ENCODE measurements around the gene TAX1BP3. TPM values are rescaled to one million over a fixed set of nuclear protein-coding genes. Genes with fewer than 3 reads are reported as not detected.

The TAX1BP3 gene
- total and polyA plus RNA-seq, 2 of the 13 experiments (the other 11 are each of a cell fraction or from before 2014, with no cell fraction given): 16.7 to 45.1 TPM

- TF ChIP-seq NR2F6 (IDR thresholded peaks at IDR 0.05) (0 out of 2 replicates have a peak, but pooled peaks have one; percentile 34), NR2F6 (CRISPR knock-in tag; IDR thresholded peaks at IDR 0.05) (peak; percentile 33; the same call in 1 of the 2 replicates), SALL1 (CRISPR knock-in tag; IDR thresholded peaks at IDR 0.05) (peak; percentile 61; the same call in 1 of the 2 replicates), USF2 (IDR thresholded peaks at IDR 0.05; ENCODE audit: low read depth, low read length) (peak; percentile 97), USF2 (CRISPR knock-in tag; IDR thresholded peaks at IDR 0.05; ENCODE audit: borderline replicate concordance) (peak; percentile 89; the same call in 1 of the 2 replicates), ATF2 (CRISPR knock-in tag; IDR thresholded peaks at IDR 0.05) (no peak), ZNF234 (CRISPR knock-in tag; conservative IDR thresholded peaks at IDR 0.05) (no peak), MIXL1 (CRISPR knock-in tag; IDR thresholded peaks at IDR 0.05) (0 out of 2 replicates have a peak, but pooled peaks have one; percentile 23), TEAD2 (CRISPR knock-in tag; IDR thresholded peaks at IDR 0.05) (no peak), KDM5B (CRISPR knock-in tag; IDR thresholded peaks at IDR 0.05; ENCODE audit: borderline replicate concordance) (peak; percentile 34; the same call in 1 of the 2 replicates), NCOR1 (IDR thresholded peaks at IDR 0.05; ENCODE audit: borderline replicate concordance, low read length) (peak; percentile 34; the same call in 1 of the 2 replicates), CHD4 (IDR thresholded peaks at IDR 0.05; ENCODE audit: borderline replicate concordance, low read length) (0 out of 2 replicates have a peak, but pooled peaks have one; percentile 42), FOXK1 (CRISPR knock-in tag; IDR thresholded peaks at IDR 0.05; ENCODE audit: borderline replicate concordance, low read depth) (peak; percentile 47; the same call in 1 of the 2 replicates), CENPBD1 (CRISPR knock-in tag; IDR thresholded peaks at IDR 0.05; ENCODE audit: borderline replicate concordance, low read depth) (no peak), MXD3 (CRISPR knock-in tag; IDR thresholded peaks at IDR 0.05) (no peak), SIN3A (IDR thresholded peaks at IDR 0.05; ENCODE audit: borderline replicate concordance, low read depth, low read length) (0 out of 2 replicates have a peak, but pooled peaks have one; percentile 16), MED1 (CRISPR knock-in tag; IDR thresholded peaks at IDR 0.05) (peak; percentile 69; the same call in 1 of the 2 replicates), TBX2 (CRISPR knock-in tag; IDR thresholded peaks at IDR 0.05; ENCODE audit: borderline replicate concordance) (peak; percentile 63; the same call in 1 of the 2 replicates), MAX (IDR thresholded peaks at IDR 0.05) (peak; percentile 47; the same call in 1 of the 2 replicates), ZNF629 (CRISPR knock-in tag; conservative IDR thresholded peaks at IDR 0.05) (peak; percentile 93), ZBTB43 (CRISPR knock-in tag; conservative IDR thresholded peaks at IDR 0.05) (peak; percentile 62; the same call in 1 of the 2 replicates), PPARG (CRISPR knock-in tag; conservative IDR thresholded peaks at IDR 0.05) (peak; percentile 41; the same call in 1 of the 2 replicates), ZNF317 (CRISPR knock-in tag; IDR thresholded peaks at IDR 0.05) (peak; percentile 72; the same call in 1 of the 2 replicates), ZMYM2 (CRISPR knock-in tag; IDR thresholded peaks at IDR 0.05) (peak; percentile 81)
Measured at GRCh38 chr17:3641717-3642486, 26.5 kb downstream of the TAX1BP3 start (continued).
